K562 (cell line): ENCODE results near the gene HSF2. TPM values are rescaled to one million over a fixed set of nuclear protein-coding genes. Genes with fewer than 3 reads are reported as not detected.

Experiments used
- ATF1 ChIP-seq, 2 experiments: fragments of 450-650 bp in 1 of 2; IDR thresholded peaks; 2 replicates each; pipeline ENCODE4 v1.6.1; 2016; ENCODE audit warnings: missing compliant biosample characterization in 1 of 2, missing genetic modification characterization in 1 of 2
- ATF6 ChIP-seq: sonication (generic); formaldehyde crosslinking; IDR thresholded peaks from 2 replicates; pipeline ENCODE4 v1.4.0; 2020; ENCODE audit warnings: mild to moderate bottlenecking, missing genetic modification reagents
- BACH1 ChIP-seq: fragments of 200-800 bp; sonication (Bioruptor generic); IDR thresholded peaks from 2 replicates; pipeline ENCODE4 v1.6.1; 2016; ENCODE audit warnings: missing genetic modification characterization, missing compliant biosample characterization
- BRD4 ChIP-seq: fragments of 200-600 bp; sonication (generic); IDR thresholded peaks from 2 replicates; pipeline ENCODE4 v1.6.1; 2017; ENCODE audit warnings: inconsistent platforms
- BRD9 ChIP-seq: fragments of 450-650 bp; IDR thresholded peaks from 2 replicates; pipeline ENCODE4 v1.6.1; 2018; ENCODE audit warnings: low read depth; ENCODE audit not compliant: partially characterized antibody
- CREB1 ChIP-seq, 2 experiments: sonication (generic) in 1 of 2; formaldehyde crosslinking in 1 of 2; IDR thresholded peaks; 2 replicates each; pipeline versions ENCODE4 v1.6.1 to v1.8.0; 2012 to 2022; ENCODE audit warnings: inconsistent platforms in 1 of 2, mild to moderate bottlenecking in 1 of 2, missing genetic modification reagents in 1 of 2, moderate library complexity in 1 of 2
- HMGXB4 ChIP-seq: sonication (generic); formaldehyde crosslinking; IDR thresholded peaks from 2 replicates; pipeline ENCODE4 v1.8.1; 2023; ENCODE audit warnings: mild to moderate bottlenecking, missing genetic modification reagents
- KLF16 ChIP-seq: IDR thresholded peaks from 2 replicates; pipeline ENCODE4 v1.6.1; 2016; ENCODE audit warnings: antibody characterized with exemption
- NELFE ChIP-seq: IDR thresholded peaks from 2 replicates; pipeline ENCODE4 v1.6.1; 2011; ENCODE audit warnings: mild to moderate bottlenecking; ENCODE audit not compliant: insufficient read depth, insufficient read length
- NR2C1 ChIP-seq, 2 experiments: fragments of 450-650 bp; IDR thresholded peaks; 2 replicates each; pipeline ENCODE4 v1.6.1; 2017; ENCODE audit warnings: mild to moderate bottlenecking in 2 of 2, antibody characterized with exemption in 1 of 2, inconsistent platforms in 1 of 2, missing compliant biosample characterization in 1 of 2, missing genetic modification characterization in 1 of 2
- SAFB ChIP-seq: fragments of 200-400 bp; formaldehyde crosslinking; IDR thresholded peaks from 2 replicates; pipeline ENCODE4 v1.6.1; 2017; ENCODE audit warnings: low read depth, low read length, borderline replicate concordance
- SMARCB1 ChIP-seq: IDR thresholded peaks from 2 replicates; pipeline ENCODE4 v1.6.1; 2011; ENCODE audit warnings: improper control_type of control experiment, low read depth; ENCODE audit not compliant: insufficient read length
- TAF9B ChIP-seq: fragments of 450-650 bp; IDR thresholded peaks from 2 replicates; pipeline ENCODE4 v1.6.1; 2018; ENCODE audit warnings: mild to moderate bottlenecking; ENCODE audit not compliant: partially characterized antibody
- ZBTB11 ChIP-seq, 3 experiments: fragments of 200-800 bp in 1 of 3; fragments of 250-450 bp in 1 of 3; fragments of 450-650 bp in 1 of 3; sonication (Bioruptor Pico) in 1 of 3; sonication (Bioruptor generic) in 1 of 3; formaldehyde crosslinking in 1 of 3; IDR thresholded peaks; 2 replicates each; pipeline versions ENCODE4 v1.6.1 to v1.8.0; 2016 to 2022; ENCODE audit warnings: mild to moderate bottlenecking in 2 of 3, missing genetic modification characterization in 2 of 3, missing compliant biosample characterization in 1 of 3, moderate library complexity in 1 of 3
- ZNF134 ChIP-seq: fragments of 250-450 bp; sonication (Bioruptor Pico); conservative IDR thresholded peaks from 2 replicates; pipeline ENCODE4 v1.4.0; 2020
- ZNF197 ChIP-seq: fragments of 200-800 bp; sonication (Bioruptor generic); IDR thresholded peaks from 2 replicates; pipeline ENCODE4 v1.6.1; 2016; ENCODE audit warnings: low read depth, missing genetic modification characterization, missing compliant biosample characterization
- ZNF316 ChIP-seq: fragments of 450-650 bp; IDR thresholded peaks from 2 replicates; pipeline ENCODE4 v1.6.1; 2016
- ZNF785 ChIP-seq: fragments of 250-450 bp; sonication (Bioruptor Pico); IDR thresholded peaks from 2 replicates; pipeline ENCODE4 v1.4.0; 2020; ENCODE audit warnings: mild to moderate bottlenecking
- ZNF830 ChIP-seq: fragments of 250-450 bp; sonication (Bioruptor Pico); IDR thresholded peaks from 2 replicates; pipeline ENCODE4 v1.5.0; 2021; ENCODE audit warnings: mild to moderate bottlenecking
- ZZZ3 ChIP-seq: fragments of 450-650 bp; IDR thresholded peaks from 2 replicates; pipeline ENCODE4 v1.6.1; 2016; ENCODE audit warnings: antibody characterized with exemption, mild to moderate bottlenecking, moderate library complexity
- polyA plus RNA-seq, 8 experiments: library from polyadenylated mRNA; depleted of rRNA in 4 of 8; stranded (reverse) in 5 of 8; unstranded in 3 of 8; fragments of >200 nt; fragmentation: Nextera tagmentation in 2 of 8; fragmentation: Illumina TruSeq in 1 of 8; extraction: Ambion mirVana in 2 of 8; extraction: Trizol in 1 of 8; gene quantifications; 2 replicates each; pipeline versions ENCODE4 v1.2.1 to v1.2.3, GENCODE V29; 2011 to 2014; ENCODE audit warnings: inconsistent platforms in 1 of 8, missing spikeins in 1 of 8
- total RNA-seq, 7 experiments: library from RNA; depleted of rRNA in 6 of 7; stranded (reverse); fragments of >200 nt in 6 of 7; fragmentation: Illumina TruSeq in 2 of 7; extraction: Trizol in 2 of 7; gene quantifications; 2 replicates each; pipeline versions ENCODE4 v1.2.1 to v1.2.3, GENCODE V29; 2011 to 2021; ENCODE audit warnings: low replicate concordance in 1 of 7
- TF ChIP-seq, protein P1 (sequence below): fragments of 250-450 bp; sonication (Bioruptor Pico); IDR thresholded peaks from 2 replicates; pipeline ENCODE4 v1.8.0; 2022; ENCODE audit warnings: inconsistent platforms

Gene HSF2
- total and polyA plus RNA-seq, 9 of the 15 experiments (the other 6 are each of a cell fraction or from before 2014, with no cell fraction given): 19.1 to 73.1 (median 29.2) TPM

- TF ChIP-seq ATF6 (CRISPR knock-in tag) (no peak), TAF9B (no peak), SMARCB1 (no peak), KLF16 (no peak), NR2C1 (IDR thresholded peaks at IDR 0.05) (no peak), NR2C1 (tag; IDR thresholded peaks at IDR 0.05) (no peak), ZNF197 (CRISPR knock-in tag) (no peak), ZNF134 (CRISPR knock-in tag) (no peak), SAFB (no peak), CREB1 (IDR thresholded peaks at IDR 0.05) (peak; percentile 38; the same call in 1 of the 2 replicates), CREB1 (CRISPR knock-in tag; IDR thresholded peaks at IDR 0.05) (no peak), HMGXB4 (CRISPR knock-in tag) (no peak), BACH1 (tag) (no peak), BRD4 (no peak), BRD9 (no peak), ZNF830 (CRISPR knock-in tag) (no peak), ZNF785 (no peak), NELFE (no peak), ZZZ3 (no peak), ATF1 (CRISPR knock-in tag; IDR thresholded peaks at IDR 0.05) (no peak), ATF1 (tag; IDR thresholded peaks at IDR 0.05) (peak; percentile 26; the same call in 1 of the 2 replicates), ZBTB11 (CRISPR knock-in tag; IDR thresholded peaks at IDR 0.05) (no peak), ZNF316 (no peak)
- TF ChIP-seq, protein P1, sequence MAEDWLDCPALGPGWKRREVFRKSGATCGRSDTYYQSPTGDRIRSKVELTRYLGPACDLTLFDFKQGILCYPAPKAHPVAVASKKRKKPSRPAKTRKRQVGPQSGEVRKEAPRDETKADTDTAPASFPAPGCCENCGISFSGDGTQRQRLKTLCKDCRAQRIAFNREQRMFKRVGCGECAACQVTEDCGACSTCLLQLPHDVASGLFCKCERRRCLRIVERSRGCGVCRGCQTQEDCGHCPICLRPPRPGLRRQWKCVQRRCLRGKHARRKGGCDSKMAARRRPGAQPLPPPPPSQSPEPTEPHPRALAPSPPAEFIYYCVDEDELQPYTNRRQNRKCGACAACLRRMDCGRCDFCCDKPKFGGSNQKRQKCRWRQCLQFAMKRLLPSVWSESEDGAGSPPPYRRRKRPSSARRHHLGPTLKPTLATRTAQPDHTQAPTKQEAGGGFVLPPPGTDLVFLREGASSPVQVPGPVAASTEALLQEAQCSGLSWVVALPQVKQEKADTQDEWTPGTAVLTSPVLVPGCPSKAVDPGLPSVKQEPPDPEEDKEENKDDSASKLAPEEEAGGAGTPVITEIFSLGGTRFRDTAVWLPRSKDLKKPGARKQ: no peak
These were observed 8.3 kb downstream of the HSF2 start (continued) for GRCh38 chr6:122407712-122408111.
